NCI-H446 (cell line): Measurements from ENCODE around the gene ZDHHC7.
"Not testable (repeated sequence)": the region's sequence is repeated elsewhere in the genome, so short reads cannot be mapped to it uniquely, and the experiment has no call there.

Experiments
- DNase-seq, 2 experiments: peaks; one replicate each; lab custom pipeline; 2025; lab: John Stamatoyannopoulos, UW

ZDHHC7 gene

DNA sequence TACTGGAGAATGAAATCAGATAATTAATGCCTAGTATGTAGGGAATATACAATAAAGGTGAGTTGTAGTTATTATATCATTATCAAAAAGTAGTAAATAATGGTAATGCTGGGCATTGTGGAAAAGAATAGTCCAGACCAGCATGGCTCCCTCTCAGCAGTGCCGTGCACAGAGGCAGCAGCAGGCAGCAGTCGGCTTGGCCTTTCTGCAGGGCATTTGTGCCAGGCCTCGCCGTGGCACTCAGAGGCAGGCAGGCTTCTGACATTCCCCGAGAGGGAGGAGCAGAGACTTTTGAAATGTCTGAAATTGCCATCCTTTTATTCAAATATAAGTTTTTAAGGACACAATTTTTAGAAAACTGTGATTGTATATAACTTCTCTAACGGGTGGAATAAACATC lies 31.3 kb upstream of the ZDHHC7 start:
- DNase-seq: no peak

DNA sequence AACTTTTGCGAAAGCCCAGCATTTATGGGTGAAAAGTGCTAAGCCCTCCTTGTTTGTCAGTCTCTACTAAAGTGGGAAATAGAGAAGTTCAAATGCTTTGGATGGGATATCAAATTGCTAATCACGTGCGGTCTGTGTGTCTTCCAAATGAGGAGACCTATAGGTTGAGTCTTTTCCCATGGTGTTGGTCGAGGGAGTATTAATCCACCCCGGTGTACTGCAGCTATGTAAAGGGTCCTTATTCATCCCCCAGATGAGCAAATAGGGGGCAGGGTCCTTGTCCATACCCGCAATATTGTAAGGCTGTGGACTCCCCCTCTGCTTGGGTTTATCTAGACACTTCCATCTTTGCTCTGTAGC lies 30.8 kb upstream of the ZDHHC7 start:
- DNase-seq: no peak

DNA sequence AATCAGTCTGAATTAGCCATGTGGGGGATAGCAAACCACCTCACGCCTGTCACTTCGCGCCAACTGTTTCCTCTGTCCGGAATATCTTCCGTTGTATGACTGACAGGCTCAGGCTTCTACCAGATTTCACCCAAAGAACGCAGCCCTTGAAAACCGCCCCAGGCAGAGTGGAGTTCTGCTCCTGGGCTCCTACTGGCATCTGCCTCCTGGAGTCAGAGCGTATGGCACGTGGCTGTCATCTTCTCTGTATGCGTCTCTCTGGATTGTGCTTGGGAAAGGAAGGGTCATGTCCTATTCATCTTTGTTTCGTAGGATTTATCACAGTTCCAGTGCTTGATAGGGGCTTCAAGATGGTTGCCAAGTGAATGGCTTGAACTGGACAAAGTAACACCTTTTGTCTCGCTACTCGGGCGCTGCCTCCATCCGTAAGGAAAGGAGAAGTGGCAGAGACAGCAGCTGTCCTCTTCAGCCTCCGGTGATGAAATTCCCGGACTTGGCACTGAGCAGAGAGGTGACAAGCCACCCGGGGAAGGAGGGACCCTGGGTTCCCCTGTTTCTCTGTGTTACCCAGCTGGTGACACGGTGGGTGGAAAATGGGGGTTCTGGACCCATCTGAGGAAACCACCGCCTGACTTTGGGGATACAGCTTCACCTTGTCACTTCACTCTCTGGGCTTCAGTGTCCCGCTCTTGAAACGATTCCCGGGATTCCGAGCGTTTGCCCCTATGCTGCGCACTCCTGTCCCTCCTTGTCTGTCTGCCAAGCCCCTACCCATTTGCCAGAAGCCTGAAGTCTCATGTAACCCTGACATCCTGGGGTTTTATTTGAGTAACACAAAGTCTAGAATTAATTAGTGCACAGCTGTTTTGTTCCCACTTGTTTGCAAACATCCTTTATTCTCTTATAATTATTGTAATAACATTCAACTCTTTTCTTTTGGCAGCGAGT lies 30.2 kb upstream of the ZDHHC7 start:
- no peak for DNase-seq

DNA sequence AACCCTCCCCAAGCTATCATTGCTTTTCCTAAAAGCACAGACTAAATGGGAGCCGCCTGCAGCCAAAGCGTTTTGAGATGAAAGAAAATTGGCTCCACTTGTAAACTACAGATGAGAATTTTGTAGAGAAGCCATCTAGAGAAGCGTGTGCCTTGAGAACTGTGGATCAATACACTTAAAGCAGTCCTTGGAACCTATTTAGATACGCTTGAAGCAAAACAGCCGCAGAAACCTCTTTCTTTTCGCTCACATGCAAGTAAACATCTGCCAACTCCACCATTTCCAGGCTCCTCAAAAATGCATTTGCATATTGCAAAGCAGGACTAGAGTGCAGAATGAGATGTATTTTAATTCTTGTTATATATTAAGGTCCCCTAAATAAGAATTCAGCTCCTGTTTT lies 29.4 kb upstream of the ZDHHC7 start:
- no peak for DNase-seq

DNA sequence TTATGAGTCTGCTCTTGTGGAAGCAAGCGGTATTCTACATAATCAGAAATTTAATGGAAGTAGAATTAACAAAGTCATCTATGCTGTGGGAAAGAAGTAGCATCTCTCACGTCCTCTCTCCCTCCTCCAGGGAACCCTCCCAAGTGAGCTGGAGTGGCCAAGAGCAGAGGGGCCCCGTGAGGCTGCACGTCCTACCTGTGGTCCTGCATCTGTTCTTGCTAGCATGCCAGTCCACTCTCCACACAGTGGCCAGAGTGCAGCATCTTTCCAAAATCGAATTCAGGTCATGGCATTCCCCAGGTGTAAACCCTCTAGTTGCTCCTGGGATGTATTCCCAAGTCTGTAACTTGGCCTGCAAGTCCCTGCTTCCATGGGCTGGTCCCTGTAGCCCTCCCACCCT lies 26.4 kb upstream of the ZDHHC7 start:
- DNase-seq: no peak

DNA sequence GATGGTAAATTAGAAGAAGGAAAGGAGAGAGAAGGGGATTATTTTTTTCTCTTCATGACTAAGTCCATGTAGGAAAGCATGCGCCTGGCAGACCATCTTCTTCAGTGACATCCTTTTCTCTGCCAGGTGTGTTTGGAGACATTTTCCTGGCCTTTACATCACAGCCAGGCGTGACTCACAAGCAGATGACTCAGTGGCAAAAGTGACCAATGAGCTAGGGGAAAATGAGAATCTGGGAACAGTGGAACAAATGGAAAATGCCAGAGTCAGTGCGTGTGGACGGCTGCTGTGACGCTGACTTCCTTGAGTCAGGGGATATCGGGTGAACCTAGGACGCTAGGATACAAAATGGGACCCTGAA lies 25.7 kb upstream of the ZDHHC7 start:
- no peak for DNase-seq

DNA sequence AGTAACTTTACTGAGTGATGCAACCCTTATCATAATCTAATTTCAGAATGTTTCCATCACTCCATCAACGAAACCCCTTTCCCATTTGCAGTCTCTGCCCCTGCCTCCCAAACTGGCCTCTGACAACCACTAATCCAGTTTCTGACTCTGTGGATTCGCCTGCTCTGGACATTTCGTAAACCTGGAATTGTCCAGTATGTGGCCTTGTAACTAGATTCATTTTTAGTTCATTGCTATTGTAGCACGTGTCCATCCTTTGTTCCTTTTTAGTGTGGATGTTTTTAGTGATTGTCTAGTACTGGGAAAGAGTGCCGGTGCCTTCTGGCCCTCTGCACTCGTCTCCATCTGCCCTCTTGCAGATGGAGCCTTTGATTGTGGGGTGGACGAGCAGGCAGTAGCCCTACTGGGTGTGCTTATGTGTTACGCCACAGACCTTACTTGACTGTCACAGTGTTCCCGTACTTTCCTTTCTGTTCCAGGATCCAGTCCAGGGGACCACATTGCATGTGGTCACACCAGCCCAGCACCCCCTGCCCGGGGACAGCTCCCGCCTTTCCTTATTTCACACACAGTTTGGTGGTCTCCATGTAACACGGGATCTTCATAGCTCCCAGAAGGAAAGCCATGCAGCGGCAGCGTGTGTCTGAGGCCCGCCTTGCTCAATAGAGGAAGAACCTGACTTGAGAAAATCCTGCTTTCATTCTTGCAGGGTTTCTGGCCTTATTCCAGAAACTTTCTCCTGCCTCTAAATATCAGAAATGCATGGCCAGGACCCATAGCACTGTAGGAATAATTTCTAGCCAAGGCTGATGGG lies 25.1 kb upstream of the ZDHHC7 start:
- DNase-seq: no peak

DNA sequence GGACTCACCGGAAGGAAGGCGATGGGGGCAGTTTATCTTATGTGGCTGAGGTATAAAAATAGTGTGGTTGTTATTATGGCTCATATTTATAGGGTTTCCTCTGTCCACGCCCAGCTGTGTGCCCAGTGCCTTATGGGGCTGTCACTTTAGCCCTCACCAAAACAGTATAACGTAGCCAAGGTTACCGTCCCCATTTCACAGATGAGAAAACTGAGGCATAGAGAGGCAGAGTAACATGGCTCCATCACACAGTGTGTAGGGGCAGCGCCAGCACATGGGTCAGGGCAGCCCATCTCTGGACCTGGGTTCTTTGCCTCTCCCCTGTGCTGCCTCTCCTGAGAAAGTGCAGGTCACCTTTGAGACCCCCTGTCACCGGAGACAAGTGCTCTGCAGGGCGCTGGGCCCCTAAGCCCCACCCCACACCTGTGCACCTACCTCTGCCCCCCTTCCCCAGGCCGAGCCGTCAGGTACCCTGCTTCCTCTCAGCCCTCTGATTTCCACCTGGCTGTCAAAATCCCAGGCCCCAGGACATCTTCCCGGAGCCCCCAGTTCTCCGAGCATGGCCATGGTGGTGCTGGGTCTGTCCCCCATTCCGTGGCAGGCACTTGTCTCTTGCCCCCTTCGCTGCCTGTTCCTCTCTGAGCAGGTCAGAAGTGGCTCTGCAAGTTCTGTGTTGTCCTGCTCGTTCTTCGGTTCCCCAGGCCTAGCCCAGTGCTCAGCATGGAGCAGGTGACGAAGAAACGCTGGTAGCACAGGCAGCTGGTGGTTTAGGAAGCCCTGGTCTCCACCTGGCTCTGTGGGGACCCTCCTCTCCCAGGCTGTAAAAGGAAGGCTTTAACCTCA lies 23.5 kb upstream of the ZDHHC7 start:
- no peak for DNase-seq

DNA sequence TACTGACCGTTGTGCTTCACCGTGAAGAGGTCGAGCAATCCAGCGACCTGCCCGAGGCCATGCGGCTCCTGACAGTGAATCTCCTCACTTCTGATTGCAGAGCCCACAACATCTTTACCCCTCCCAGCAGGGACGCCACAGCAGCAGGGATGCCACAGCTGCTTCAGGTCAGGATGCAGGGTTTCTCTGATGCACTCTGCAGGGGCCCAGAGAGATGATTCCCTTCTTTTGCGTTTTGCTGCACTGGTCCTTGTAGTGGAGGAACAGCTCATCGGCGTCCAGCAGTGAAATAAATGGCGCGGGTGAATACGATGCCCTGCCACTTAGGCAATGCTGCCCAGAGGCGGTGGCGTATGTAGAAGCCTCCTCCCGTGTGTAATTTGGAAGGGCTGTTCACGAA lies 21.8 kb upstream of the ZDHHC7 start:
- DNase-seq: no peak

DNA sequence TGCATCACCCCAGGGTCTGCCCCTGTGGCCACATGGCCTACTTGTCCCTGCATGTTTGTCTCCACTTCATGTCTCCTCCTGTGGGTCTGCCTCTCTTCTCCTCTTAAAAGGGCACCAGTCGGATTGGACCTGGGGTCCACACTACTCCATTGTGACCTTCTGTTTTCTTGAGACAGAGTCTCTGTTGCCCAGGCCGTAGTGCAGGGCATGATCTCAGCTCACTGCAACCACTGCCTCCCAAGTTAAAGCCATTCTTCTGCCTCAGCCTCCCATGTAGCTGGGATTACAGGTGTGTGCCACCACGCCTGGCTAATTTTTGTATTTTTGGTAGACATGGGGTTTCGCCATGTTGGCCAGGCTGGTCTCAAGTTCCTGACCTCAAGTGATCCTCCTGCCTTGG lies 20.9 kb upstream of the ZDHHC7 start:
- DNase-seq: not testable (repeated sequence)

DNA sequence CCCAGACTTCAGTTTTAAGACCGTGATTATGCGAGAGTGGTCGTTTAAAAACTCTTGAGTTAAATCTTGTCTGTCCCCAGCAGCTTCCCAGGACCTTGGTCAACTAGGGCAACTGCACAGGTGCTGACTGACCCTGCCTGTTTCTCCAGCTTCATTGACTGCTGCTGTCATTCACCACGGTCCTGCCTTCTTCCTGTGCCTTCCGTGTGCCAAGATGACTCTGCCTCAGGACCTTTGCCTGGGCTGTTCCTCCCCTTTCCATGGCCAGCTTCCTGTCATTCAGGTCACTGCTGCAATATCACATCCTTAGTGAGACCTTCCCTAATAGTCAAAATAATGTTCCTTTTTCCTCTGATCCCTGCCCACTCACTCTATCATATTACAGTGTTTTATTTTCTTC lies 20.1 kb upstream of the ZDHHC7 start:
- DNase-seq: no peak

DNA sequence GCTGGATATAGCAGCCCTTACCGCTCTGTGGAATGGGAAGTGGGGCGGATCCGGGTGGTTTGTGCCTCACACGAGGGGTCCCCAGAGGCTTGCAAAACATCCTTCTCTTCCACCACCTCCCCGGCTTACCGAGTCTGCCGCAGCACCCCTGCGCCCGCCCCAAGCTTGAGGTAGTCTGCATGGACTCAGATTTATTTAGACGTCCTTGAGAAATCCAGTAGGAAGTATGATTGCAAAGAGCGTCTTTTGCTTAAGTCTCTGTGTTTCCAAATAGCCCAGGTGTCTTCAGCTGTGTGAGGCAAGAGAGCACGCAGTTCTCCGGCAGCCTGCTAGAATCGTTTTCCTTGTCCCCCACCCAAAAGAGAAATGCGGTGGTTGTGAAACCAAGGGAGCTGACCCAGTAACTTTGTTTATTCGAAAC lies 18.7 kb upstream of the ZDHHC7 start:
- DNase-seq: no peak

DNA sequence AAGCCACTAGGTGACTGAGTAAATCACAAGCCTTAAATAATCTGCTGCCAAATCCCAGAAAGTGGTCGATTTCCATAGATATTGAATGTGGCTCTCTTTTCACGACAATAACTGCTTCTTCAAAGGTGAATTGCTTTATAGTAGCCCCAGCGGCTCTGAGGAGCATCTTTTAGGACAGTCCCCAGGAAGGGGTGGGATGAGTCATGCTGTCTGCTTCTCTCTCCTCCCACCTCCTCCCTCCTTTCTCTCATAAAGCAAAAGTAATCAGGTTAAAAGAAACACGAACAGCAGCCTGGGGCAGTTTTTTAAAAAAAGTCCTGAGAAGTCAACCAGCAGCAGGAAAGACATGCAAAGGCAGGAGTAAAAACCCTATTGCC lies 18.1 kb upstream of the ZDHHC7 start:
- DNase-seq: no peak

DNA sequence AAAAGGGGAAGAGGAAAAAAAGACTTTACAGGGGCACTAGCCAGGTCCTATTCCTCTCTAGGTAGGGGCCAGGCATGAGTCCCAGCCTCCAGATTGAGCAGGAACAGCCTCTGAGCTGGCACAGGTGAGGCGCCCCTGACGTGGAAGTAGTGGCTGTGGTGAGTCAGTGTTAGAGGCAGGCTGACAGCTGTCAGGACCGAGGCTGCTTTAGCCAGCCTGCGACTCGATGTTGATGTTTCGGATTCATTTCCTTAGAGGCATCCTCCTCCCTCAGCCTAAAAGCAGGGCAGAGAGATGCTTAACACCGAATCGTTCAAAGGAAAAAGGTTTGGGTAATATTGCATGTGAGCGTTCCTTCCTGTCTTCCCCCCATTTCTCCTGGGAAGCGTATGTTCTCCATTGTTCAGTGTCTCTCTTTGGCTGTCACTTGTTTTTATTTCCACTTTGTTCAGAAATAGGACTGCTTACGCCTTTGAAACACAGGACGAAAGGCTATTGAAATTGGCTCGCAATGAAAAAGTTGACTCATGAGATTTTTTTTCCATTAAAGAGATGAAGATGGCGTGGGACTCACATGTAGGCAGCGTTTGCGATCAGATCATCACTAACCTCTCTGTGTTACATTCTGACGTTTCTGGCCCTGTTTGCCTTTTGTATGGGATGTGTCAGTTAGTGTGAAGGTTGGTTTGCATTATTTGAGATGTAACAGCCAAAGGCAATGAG lies 17.5 kb upstream of the ZDHHC7 start:
- no peak for DNase-seq

DNA sequence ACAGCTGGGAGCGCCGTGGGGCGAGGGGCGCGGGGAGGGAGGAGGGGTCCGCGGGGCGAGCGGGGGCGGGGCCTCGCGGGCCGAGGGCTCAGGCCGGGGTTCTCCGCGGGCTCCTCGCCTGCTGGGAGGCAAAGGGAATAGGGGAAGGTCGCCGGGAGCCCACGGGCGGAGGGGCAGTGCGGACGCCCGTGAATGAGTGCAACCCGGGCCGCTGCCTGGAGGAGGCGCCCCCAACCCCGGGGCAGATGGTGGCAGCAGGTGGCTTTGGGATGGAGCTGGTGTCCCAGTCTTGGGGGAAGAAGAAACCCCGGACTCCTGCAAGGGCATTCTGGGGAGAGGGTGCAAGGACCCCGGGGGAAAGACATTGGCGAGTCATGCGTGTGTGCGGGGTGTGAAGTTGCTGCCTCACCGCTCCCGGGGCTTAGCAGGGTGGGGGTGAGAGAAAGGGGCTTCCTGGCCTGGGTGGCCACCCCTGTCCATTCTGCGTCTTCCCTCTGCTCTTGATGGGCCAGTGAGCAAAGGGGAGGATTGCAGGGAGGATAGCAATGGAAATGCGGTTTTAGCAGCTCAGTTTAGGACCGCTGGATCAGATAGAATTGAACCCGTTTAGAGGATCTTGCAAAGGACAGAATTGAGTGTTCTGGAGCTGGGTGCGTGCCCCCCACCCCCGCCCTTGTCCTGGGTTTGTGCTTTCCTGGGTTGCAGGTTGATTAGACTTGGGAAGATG lies 16.8 kb upstream of the ZDHHC7 start:
- DNase-seq: no peak

DNA sequence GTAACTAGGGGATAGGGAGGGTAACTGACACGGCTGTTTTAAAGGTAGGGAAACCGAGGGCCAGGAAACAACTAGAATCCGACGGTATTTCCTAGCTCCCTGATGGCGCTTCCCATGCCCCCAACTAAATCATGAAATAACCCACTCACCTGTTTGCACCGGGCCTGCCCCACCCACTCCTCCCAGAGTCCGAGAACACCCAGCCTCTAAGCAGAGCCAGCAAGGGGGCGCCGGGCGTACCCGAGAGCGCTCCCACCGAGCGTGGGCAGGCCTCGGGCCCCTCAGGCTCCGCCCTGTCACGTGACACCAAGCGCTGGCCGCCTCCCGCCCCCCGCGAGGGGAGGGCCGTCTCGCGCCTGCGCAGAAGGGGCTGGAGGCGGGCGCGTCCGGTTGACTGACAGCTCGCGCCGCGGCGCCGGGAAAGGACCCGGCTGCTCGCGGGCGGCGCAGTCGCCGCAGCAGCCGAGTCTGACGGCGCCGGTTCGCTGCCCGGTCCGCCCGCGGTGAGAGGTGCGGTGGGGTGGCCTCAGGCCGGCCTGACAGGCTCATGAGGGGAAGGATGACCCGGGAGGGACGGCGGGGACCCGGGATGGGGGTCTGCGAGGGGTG lies 16.1 kb upstream of the ZDHHC7 start, which contains the start of gene KIAA0513:
Gene KIAA0513, plus strand, starts transcription at position 447 of the 609 bp plus-strand sequence. CDS start 39,277 bp downstream, outside the sequence.
- peak; percentile 39 to 94 for DNase-seq

DNA sequence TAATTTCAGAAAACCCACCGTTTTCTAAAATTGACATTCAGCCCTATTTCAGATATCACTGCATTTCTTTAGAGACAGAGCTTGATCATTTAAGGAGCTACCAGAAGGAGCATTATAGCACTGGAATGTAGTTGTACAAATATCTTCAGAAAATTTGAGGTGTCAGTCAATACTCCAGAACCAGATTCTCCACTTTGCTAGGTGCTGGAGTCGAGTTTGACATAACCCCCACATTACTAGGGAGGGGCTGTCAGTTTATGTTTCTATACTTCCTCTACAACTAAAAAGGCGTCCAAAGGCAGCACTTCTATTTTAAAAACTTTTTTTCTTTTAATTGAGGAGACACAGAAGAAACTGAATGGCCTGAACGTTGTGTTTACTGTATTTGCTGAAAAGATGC lies 15.4 kb upstream of the ZDHHC7 start:
- DNase-seq: no peak

DNA sequence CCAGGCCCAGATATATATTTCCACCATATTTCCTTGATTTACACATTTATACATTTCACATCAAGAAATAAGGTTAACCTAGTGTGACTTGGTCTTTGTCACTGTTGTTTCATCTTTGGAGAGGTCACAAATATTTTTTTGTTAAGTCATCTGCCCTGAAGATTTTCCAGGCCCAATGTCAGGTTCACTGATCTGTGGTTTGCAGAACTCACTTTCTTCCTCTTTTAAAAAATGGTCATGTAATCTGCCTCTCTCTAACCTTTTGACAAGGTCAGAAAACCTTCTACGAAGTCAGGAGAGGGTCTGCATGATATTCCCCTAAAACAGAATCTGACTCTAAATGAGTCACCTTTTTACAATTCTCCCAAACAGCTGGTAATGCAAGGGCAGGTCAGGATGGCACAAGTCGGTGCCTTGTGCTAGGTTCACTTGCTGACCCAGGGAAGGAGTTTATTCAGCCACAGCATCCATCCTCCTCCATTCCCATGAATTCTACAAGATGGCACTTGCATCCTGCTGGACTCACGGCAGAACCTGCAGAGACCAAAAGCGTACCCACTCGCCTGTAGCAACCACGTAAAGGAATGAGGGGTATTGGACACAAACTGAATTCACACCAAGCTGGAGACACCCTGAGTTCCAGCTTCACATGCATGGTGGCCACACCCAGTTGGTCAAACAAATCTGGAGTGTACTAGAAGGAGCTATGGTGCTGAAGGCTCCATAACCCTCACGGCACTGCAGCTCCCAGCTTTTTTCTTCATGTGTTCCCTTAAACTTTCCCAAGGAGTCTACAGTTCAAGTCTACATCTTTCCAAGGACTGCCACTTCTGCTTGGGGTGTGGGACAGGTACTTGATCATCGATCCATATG lies 14.7 kb upstream of the ZDHHC7 start:
- DNase-seq: no peak

DNA sequence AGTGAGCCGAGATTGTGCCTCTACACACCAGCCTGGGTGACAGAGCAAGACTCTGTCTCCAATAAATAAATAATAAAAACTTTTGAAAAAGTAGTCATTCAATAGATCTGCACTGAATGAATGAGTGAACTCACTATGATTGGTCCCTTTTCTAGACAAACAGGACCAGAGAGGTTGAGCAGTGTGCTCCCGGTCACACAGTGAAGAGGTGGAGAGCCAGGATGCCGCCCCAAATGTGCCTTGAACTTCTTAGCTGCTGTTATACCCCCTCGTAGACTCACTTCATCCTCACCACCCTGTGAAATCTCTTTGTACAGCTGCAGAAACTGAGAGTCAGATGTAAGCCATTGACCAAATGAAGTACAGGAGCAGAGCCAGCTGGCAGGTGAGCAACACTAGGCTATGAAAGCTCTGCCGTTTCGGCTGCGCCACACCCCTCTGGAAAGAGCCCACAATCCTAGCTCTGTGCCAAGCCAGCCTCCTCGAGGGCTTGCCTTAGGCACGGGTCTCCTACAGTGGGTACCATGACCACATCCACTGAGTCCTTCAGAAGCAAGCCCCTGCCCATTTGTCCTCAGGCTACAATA lies 8.4 kb upstream of the ZDHHC7 start:
- DNase-seq: no peak
